Mesodermal cell (in vitro differentiated cells): ENCODE results near the gene SRPRB.

ENCODE experiments used
- H3K27ac ChIP-seq: 2 replicates; pipeline ENCODE4 v1.7.0; 2013; ENCODE audit warnings: mild to moderate bottlenecking, low read depth, low read length, moderate library complexity; ENCODE audit not compliant: severe bottlenecking
- H3K36me3 ChIP-seq: 2 replicates; pipeline ENCODE4 v1.7.1; 2013; ENCODE audit warnings: mild to moderate bottlenecking, low read length, moderate library complexity; ENCODE audit not compliant: control insufficient read depth, insufficient read depth
- H3K4me1 ChIP-seq: one replicate; pipeline ENCODE4 v1.7.1; 2013; ENCODE audit warnings: mild to moderate bottlenecking, low read length; ENCODE audit not compliant: insufficient read depth, control insufficient read depth, poor library complexity, severe bottlenecking
- H3K4me3 ChIP-seq: 2 replicates; pipeline ENCODE4 v1.7.0; 2013; ENCODE audit warnings: low read length, control low read depth, mild to moderate bottlenecking; ENCODE audit not compliant: insufficient read depth, poor library complexity, severe bottlenecking; ENCODE audit errors: extremely low read depth
- H3K9me3 ChIP-seq: 2 replicates; pipeline ENCODE4 v1.7.1; 2013; ENCODE audit warnings: mild to moderate bottlenecking, low read length, moderate library complexity; ENCODE audit not compliant: control insufficient read depth
- WGBS, 2 experiments: methylation state at CpG; one replicate each; pipeline ENCODE4 v1.1.5; 2013; ENCODE audit warnings: missing lambda C conversion rate in 2 of 2; ENCODE audit not compliant: insufficient coverage in 2 of 2; 5-methylcytosine and 5-hydroxymethylcytosine counted together

SRPRB gene

DNA sequence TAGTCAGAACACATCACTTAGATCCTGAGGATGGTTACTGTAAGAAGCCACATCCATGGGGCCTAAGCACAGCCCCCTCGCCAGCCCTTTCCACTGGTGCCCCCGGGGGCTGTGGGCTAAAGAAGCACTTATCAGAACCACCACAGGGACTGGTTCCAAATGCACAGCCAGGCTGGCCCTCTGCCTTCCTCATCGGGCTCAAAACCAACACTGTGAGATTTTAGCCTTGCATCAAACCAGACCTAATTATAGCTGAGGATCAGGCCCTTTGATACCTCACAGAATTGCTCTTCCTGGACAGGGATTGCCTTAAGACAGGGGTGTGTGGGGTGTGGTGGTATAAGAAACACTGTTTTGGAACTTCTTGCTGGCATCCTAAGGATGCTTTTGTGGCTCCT, 23.7 kb downstream of the SRPRB start:
- H3K27ac ChIP-seq, result no peak overlapping the region
- no peaks in the 10 kb centered on the region for H3K9me3 ChIP-seq
- H3K4me1 ChIP-seq, result no peaks in the 10 kb centered on the region
- whole genome bisulfite sequencing, 2 experiments, result 87 to 100% methylated on average over 3 of the region's 3 CpGs
- no peak overlapping the region for H3K4me3 ChIP-seq
- H3K36me3 ChIP-seq, result no peaks in the 10 kb centered on the region

DNA sequence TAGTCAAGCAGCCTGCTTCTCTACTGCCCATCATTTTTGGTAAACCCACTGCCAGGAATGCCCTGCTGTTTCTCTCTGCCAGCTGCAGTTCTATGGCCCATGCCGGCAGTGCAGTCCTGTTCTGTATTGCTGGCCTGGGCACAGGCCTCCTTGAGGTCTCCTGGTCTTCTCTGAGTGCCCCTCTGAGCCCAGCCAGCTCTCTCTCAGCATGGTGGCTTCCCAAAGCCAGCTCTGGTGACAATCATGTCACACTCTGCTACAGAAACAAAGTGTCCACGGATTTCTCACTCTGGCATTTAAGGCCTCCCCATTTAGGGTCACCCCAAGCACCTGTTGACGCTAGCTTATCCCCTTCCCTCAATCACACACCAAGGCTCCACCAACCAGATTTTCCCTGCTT, 24.5 kb downstream of the SRPRB start:
- Histone ChIP-seq H3K27ac (no peak overlapping the region), H3K9me3 (no peaks in the 10 kb centered on the region), H3K4me1 (no peaks in the 10 kb centered on the region), H3K36me3 (no peaks in the 10 kb centered on the region), H3K4me3 (no peak overlapping the region)
- WGBS, 2 experiments, result 78 to 96% methylated on average over 3 of the region's 3 CpGs

DNA sequence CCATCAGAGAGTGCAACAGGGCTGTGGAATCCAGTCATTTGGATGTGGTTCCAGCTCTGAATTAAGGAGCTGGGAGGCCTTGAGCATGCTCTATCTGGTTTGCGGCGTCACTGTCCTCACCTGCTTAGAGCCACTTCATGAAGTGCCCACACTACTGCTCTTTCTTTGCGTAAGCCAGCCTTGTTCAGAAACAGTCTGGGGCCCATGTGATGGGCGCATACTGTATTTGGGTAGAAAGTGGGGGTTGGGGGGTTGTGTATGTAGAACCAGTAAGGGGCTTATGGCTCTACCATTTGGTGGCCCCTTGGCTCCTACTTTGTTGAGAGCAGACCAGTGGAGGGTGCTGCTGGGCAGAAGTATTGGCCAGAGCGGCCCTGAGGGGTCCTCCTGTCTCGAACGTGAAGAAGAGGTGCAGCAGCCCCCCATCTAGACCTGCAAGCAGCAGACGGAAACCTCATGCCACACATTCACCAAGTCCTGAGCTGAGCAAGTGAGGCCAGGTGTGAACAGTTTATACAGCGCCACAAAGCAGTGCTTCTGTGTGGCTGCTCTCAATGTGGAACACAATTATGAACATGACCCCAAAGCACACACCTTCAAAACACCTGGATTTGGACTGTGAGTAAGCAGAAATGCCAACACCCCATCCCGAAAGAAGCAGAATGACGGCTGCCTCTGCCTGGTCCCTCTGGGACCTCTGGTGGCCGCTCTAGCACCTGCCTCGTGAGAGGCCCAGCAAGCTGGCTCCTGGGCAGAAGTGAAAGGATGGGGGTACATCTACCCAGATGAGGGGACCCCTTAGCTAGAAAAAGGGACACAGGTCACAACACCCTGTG, 26.6 kb downstream of the SRPRB start:
- WGBS, 2 experiments, result 73 to 74% methylated on average over 10 to 11 of the region's 13 CpGs
- Histone ChIP-seq H3K4me1 (no peaks in the 10 kb centered on the region), H3K27ac (no peak overlapping the region), H3K36me3 (no peaks in the 10 kb centered on the region), H3K4me3 (no peak overlapping the region), H3K9me3 (no peaks in the 10 kb centered on the region)

DNA sequence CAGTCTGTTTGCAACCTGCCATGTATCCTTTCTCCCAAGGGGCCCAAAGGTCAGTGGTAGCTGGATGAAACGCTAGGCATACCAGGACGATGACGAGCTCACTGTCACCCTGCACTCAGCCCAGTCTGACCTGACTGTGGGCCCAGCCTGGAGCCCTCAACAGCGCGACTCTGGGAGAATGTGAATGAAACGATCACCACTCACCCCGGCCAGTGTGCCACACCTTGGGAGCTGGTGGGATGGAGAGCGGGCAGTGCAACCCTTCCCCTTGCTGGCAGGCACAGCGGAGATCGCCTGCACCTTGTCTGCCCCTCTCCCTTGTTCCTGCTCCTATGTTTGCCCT, 27.2 kb downstream of the SRPRB start:
- H3K27ac ChIP-seq, result no peak overlapping the region
- no peaks in the 10 kb centered on the region for H3K9me3 ChIP-seq
- whole genome bisulfite sequencing, 2 experiments, result 94 to 96% methylated on average over 10 of the region's 10 CpGs
- no peaks in the 10 kb centered on the region for H3K4me1 ChIP-seq
- no peak overlapping the region for H3K4me3 ChIP-seq
- no peaks in the 10 kb centered on the region for H3K36me3 ChIP-seq

DNA sequence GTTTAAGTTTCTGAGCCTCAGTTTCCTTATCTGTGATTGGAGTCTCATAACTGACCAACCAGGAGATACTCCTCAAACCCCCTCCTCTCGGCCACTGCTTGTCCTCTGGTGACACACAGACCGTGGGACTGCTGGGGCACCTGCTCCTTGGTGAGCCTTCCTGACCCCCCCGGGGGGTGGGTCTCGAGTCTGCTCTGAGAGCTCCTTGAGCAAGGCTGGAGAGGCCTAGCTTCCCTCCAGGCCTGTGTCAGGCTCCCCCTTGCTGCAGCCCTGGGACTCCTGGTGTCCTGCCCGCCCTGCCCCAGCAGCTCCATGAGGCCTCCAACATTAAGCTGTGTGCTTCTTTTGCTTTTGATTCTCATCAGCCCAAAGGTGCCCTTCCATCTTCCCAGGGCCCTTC, 27.7 kb downstream of the SRPRB start:
- Histone ChIP-seq H3K36me3 (no peaks in the 10 kb centered on the region), H3K4me1 (no peaks in the 10 kb centered on the region), H3K4me3 (no peak overlapping the region), H3K9me3 (no peaks in the 10 kb centered on the region), H3K27ac (no peak overlapping the region)
- 86 to 93% methylated on average over 5 of the region's 5 CpGs for WGBS, 2 experiments

DNA sequence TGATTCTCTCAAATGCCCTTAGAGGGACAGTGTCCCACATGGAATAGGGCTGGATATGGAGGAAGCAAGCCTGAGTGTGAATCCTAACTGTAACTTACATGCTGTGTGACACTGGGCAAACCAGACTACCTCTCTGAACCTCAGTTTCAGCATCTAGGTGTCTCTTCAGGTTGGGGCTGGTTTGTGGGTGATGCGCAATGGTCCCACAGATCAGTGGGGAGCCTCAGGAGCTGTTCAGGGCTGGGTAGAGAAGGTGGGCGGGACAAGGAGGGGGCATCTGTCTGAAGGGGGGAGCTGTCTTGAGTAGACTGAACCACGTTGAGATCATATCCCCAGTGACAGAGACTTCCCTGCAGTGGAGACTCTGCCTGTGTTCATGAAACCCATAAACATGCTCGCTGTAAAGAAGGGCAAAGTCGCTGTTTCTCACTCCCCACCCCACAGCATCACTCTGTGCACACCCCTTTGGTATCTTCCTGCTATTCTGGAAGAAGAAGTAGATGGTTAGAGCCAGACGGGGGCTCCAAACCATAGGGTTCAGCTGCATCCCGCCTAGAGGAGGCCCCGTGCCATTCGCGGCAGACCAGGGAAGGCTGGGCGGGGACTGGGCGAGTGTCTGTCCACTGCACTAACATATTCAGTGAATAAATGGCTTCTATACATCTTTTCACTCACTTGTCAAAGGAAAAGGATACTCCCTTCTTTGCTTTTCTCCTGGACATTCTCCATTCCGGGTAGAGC, 28.4 kb downstream of the SRPRB start:
- Histone ChIP-seq H3K4me3 (no peak overlapping the region), H3K36me3 (no peaks in the 10 kb centered on the region), H3K4me1 (no peaks in the 10 kb centered on the region), H3K27ac (no peak overlapping the region), H3K9me3 (no peaks in the 10 kb centered on the region)
- WGBS, 2 experiments, result 76 to 87% methylated on average over 7 to 11 of the region's 13 CpGs

DNA sequence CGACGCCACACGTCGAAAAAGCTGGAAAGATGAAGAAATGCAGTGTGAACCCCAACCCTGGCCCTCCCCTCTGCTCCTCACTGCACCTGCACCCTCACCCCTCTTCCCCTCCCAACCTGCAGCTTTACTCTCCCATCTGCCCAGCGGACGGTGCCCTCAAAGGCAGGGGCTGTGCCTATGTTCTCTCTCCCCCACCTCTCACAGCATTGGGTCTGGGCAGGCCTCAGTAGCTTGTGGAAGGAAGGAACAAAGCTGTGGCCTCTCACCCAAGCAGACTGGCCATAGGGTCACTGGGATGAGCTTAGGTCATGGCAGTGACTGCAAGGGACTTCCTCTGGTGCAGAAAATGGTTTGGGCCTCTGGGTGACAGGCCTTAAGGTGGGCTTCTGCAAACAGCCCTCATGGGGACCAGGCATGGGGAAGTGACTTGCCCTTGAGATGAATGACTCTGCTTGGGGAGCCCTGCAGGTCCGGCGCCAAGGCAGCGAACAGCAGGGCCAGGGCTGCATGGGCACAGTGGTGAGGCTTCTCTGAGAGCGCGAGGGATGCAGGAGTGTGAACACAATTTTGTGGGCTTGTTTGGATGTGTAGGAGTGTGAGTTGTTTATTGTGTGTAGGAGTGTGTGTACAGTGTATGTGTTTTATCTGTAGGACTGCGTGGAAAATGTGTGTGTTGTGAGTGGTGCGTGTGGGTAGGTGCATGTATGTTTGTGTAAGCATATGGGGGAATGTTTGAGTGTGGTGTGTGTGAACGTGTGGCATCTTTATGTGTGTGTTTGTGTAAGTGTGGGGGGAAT, 29.2 kb downstream of the SRPRB start:
- Histone ChIP-seq H3K4me1 (no peaks in the 10 kb centered on the region), H3K9me3 (no peaks in the 10 kb centered on the region), H3K36me3 (no peaks in the 10 kb centered on the region), H3K4me3 (no peak overlapping the region), H3K27ac (no peak overlapping the region)
- WGBS, 2 experiments, result 91 to 95% methylated on average over 8 to 9 of the region's 14 CpGs

DNA sequence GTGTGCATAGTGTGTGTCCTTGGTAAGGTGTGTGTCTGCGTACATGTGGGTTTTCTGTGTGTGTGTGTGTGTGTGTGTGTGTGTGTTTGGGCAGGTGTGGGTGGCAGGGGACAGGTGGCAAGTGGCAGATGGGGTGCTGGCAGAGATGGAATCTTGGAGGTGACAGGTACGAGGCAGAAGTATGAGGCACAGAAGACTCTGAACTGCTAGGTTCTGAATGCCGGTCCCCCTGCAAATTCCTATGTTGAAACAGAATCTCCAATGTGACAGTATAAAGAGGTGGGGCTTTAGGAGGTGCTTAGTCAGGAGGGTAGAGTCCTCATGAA, 29.8 kb downstream of the SRPRB start:
- H3K27ac ChIP-seq, result no peak overlapping the region
- no peaks in the 10 kb centered on the region for H3K4me1 ChIP-seq
- H3K36me3 ChIP-seq, result no peaks in the 10 kb centered on the region
- H3K4me3 ChIP-seq, result no peak overlapping the region
- WGBS, 2 experiments, result 92 to 95% methylated on average over 1 to 3 of the region's 3 CpGs
- no peaks in the 10 kb centered on the region for H3K9me3 ChIP-seq

DNA sequence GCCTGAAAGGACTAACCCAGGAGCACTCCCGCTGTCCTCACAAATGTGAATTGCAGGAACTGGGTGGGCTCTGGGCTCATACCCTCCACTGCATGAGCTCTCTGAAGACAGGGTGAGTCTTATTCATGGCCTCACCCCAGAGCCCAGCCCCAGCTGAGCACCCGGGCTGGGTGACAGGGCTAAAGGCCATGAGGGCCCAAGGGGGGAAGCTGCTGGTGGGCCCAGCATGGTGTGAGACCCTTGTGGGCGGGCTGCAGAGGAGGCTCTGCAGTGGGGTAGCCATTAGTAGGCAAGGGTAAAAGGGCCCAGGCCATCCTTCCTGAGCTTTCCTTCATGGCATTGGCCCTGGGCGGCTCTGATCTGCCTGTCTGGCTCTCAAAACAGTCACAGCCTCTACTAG, 30.3 kb downstream of the SRPRB start:
- 72 to 88% methylated on average over 3 to 4 of the region's 4 CpGs for WGBS, 2 experiments
- H3K27ac ChIP-seq, result no peak overlapping the region
- no peaks in the 10 kb centered on the region for H3K36me3 ChIP-seq
- no peaks in the 10 kb centered on the region for H3K9me3 ChIP-seq
- H3K4me3 ChIP-seq, result no peak overlapping the region
- H3K4me1 ChIP-seq, result no peaks in the 10 kb centered on the region

DNA sequence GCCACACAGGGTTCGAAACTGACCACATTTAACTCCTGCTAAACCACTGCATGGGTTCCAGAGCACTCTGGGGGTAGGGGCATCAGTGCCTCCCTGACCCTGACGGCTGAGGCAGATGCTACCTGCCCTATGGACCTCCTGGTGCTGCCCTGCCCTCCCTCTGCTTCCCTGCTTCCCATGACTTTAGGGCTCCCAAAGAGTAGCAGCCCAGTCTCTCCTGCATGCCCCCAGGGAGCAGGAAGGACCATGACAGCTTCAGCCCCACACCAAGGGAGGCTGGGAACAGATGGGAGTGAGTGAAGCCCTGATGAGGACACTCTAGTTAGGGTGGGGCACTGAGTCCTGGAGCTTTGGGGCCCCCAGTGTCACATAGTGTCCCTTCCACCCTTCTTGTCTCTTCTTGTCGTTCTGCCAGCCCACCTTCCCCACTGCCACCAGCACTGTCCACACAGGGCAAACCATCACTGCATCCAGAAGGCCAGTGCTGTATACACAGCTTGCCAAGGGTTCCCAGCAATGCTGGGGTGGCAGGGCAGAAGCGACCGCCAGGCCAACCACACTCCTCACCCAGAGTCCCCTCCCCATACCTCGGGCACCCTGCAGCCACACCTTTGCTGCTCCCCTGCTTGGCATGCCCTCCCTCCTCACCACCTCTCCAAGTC, 31.0 kb downstream of the SRPRB start:
- Histone ChIP-seq H3K9me3 (no peaks in the 10 kb centered on the region), H3K4me3 (no peak overlapping the region), H3K36me3 (no peaks in the 10 kb centered on the region), H3K27ac (no peak overlapping the region), H3K4me1 (no peaks in the 10 kb centered on the region)
- 79 to 93% methylated on average over 6 of the region's 6 CpGs for whole genome bisulfite sequencing, 2 experiments
